Mammary epithelial cell (primary cell): ENCODE results near the gene RNF212.

Experiments
- EZH2 ChIP-seq: IDR thresholded peaks from 2 replicates; pipeline ENCODE4 v1.6.1; 2012; ENCODE audit warnings: low read length, inconsistent platforms, borderline replicate concordance
- TF ChIP-seq, protein P1 (sequence below), 2 donors: IDR thresholded peaks in 1 of 2; conservative IDR thresholded peaks in 1 of 2; 2 replicates each; pipeline ENCODE4 v1.5.1; 2011 to 2012; ENCODE audit warnings: inconsistent platforms in 2 of 2, low read length in 2 of 2, mild to moderate bottlenecking in 2 of 2, control low read depth in 1 of 2, low read depth in 1 of 2; ENCODE audit not compliant: insufficient read depth in 1 of 2; ENCODE audit errors: extremely low read depth in 1 of 2

DNA sequence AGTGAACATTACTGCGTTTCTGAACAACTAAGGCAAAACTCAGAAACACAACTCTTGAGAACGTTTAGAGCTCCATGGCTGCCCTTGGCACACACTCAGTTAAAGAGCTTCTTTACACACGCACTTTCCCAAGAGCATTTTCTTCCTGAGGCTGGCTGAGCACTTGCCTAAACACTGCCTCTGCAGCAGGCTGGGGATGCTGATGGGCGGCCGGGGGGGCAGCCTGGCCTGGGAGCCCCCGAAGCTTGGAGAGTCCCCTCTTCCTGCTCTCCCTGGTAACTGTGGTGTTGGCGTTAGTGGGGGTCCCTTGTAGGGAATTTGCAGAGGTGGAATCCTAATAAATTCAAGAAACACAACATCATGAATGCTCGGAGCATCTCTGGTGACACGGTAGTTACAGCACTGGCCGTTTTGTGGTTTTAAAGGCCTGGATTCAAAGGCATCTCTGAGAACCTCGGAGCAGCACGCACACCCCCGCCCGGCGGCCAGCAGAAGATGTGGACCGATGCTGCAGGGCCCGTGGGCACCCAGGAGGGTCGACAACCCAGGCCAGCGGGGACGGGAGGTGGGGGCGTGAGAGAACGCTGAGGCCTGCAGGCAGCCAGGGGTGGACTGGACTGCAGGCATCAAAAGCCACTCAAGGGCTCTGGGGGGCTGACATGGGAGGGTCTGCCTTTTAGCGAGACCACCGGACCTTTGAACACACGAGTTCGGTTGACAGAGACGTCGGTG, 56.5 kb downstream of the RNF212 start:
- TF ChIP-seq, protein P1, sequence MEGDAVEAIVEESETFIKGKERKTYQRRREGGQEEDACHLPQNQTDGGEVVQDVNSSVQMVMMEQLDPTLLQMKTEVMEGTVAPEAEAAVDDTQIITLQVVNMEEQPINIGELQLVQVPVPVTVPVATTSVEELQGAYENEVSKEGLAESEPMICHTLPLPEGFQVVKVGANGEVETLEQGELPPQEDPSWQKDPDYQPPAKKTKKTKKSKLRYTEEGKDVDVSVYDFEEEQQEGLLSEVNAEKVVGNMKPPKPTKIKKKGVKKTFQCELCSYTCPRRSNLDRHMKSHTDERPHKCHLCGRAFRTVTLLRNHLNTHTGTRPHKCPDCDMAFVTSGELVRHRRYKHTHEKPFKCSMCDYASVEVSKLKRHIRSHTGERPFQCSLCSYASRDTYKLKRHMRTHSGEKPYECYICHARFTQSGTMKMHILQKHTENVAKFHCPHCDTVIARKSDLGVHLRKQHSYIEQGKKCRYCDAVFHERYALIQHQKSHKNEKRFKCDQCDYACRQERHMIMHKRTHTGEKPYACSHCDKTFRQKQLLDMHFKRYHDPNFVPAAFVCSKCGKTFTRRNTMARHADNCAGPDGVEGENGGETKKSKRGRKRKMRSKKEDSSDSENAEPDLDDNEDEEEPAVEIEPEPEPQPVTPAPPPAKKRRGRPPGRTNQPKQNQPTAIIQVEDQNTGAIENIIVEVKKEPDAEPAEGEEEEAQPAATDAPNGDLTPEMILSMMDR (conservative IDR thresholded peaks at IDR 0.05 in 1 of 2, IDR thresholded peaks at IDR 0.05 in 1 of 2; ENCODE audit: extremely low read depth in 1 of 2, insufficient read depth in 1 of 2, low read depth in 1 of 2, low read length in 2 of 2): no peak
- no peak for TF ChIP-seq EZH2
